Cardiac muscle cell (in vitro differentiated cells and primary cell): Measurements from ENCODE around the gene NHERF2. TPM values are rescaled to one million over a fixed set of nuclear protein-coding genes. Genes with fewer than 3 reads are reported as not detected.
A peak's percentile ranks its signal among the peaks of the same experiment; 100 is the strongest.

Experiments used
- DNase-seq, 2 donors: peaks; one replicate each; pipeline versions ENCODE4 v3.0.0 to v3.0.0-alpha.2; 2010 to 2017; ENCODE audit warnings: low read depth in 1 of 2, low spot score in 1 of 2
- H3K27ac ChIP-seq: fragments of 200-600 bp; sonication (generic); 2 replicates; pipeline ENCODE4 v1.5.1; 2016
- H3K27me3 ChIP-seq: fragments of 200-600 bp; sonication (generic); 2 replicates; pipeline ENCODE4 v1.6.0; 2016; ENCODE audit warnings: control low read depth
- H3K36me3 ChIP-seq: fragments of 200-600 bp; sonication (generic); 2 replicates; pipeline ENCODE4 v1.5.1; 2016; ENCODE audit warnings: control low read depth
- H3K4me1 ChIP-seq: fragments of 200-600 bp; sonication (generic); 2 replicates; pipeline ENCODE4 v1.8.1; 2017; ENCODE audit warnings: low read depth, mild to moderate bottlenecking, mixed run types
- H3K4me3 ChIP-seq: fragments of 200-600 bp; sonication (generic); 2 replicates; pipeline ENCODE4 v1.5.1; 2016; ENCODE audit warnings: mild to moderate bottlenecking
- H3K9me3 ChIP-seq: fragments of 200-600 bp; sonication (generic); 2 replicates; pipeline ENCODE4 v1.5.1; 2017; ENCODE audit warnings: low read depth, mild to moderate bottlenecking, control low read depth
- polyA plus RNA-seq: library from polyadenylated mRNA; unstranded; fragments of >200 nt; fragmentation: Nextera tagmentation; extraction: Ambion mirVana; gene quantifications from 2 replicates; pipeline ENCODE4 v1.2.1, GENCODE V29; 2016
- total RNA-seq: library from RNA; depleted of rRNA; stranded (reverse); fragments of >200 nt; gene quantifications from 2 replicates; pipeline ENCODE4 v1.2.3, GENCODE V29; 2016
- TF ChIP-seq, protein P1 (sequence below): IDR thresholded peaks from 2 replicates; pipeline ENCODE4 v1.5.1; 2012; ENCODE audit warnings: low read depth, mild to moderate bottlenecking, low read length

NHERF2 gene
- total and polyA plus RNA-seq, 2 experiments from 2014 or later: 34.7 to 37.4 TPM

DNA sequence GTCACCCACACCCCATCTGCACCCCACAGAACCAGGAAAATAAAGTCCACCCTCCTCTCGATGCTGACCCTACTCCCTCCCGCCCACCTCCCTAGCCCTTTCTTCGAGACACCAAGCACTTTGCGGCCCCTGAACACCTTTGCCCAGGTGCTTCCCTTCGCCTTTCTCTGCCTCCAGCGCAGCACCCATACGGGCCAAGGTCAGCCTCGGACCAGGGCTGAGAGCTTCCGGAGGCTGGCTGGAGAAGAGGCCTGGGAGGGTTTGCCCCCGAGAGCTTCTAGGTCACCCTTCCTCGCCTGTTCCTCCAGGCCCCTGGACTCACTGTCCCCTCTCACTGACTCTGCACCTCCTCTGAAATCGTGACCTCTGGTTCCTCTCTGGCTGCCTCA lies 2.7 kb upstream of the NHERF2 start:
- no peak overlapping the region for H3K4me3 ChIP-seq
- H3K27me3 ChIP-seq: peaks cover 32% of the 10 kb centered on the region
- peaks cover 7% of the 10 kb centered on the region for H3K4me1 ChIP-seq

DNA sequence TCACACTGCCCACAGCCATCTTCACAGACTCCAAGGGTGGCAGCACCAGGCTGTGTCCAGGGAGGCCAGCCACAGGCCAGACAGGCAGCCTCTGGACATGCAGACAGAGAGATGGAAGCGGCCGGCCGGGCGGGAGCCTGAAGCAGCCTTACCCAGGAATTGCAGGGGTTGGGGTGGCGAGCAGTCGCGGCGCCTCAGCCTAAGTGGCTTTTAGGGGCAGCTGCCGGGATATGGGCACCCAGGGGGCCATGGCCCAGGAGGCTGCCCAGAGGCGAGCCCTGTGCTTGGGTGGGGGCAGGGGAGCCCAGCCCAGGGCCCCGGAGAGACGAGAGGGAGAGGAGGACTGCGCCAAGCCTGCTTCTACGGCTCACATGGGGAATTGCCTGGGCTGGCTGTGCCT lies 1.5 kb upstream of the NHERF2 start:
- Histone ChIP-seq H3K27ac (no peak overlapping the region), H3K36me3 (no peaks in the 10 kb centered on the region), H3K9me3 (no peaks in the 10 kb centered on the region), H3K4me1 (peaks cover 5% of the 10 kb centered on the region), H3K27me3 (peaks cover 19% of the 10 kb centered on the region), H3K4me3 (no peak overlapping the region)
- TF ChIP-seq, protein P1, sequence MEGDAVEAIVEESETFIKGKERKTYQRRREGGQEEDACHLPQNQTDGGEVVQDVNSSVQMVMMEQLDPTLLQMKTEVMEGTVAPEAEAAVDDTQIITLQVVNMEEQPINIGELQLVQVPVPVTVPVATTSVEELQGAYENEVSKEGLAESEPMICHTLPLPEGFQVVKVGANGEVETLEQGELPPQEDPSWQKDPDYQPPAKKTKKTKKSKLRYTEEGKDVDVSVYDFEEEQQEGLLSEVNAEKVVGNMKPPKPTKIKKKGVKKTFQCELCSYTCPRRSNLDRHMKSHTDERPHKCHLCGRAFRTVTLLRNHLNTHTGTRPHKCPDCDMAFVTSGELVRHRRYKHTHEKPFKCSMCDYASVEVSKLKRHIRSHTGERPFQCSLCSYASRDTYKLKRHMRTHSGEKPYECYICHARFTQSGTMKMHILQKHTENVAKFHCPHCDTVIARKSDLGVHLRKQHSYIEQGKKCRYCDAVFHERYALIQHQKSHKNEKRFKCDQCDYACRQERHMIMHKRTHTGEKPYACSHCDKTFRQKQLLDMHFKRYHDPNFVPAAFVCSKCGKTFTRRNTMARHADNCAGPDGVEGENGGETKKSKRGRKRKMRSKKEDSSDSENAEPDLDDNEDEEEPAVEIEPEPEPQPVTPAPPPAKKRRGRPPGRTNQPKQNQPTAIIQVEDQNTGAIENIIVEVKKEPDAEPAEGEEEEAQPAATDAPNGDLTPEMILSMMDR: no peak
- DNase-seq: no peak

More for the DNA sequence above, 2.7 kb upstream of the NHERF2 start:
- no peak for DNase-seq
- Histone ChIP-seq H3K9me3 (no peaks in the 10 kb centered on the region), H3K36me3 (no peaks in the 10 kb centered on the region), H3K27ac (no peak overlapping the region)
- TF ChIP-seq, protein P1: no peak

DNA sequence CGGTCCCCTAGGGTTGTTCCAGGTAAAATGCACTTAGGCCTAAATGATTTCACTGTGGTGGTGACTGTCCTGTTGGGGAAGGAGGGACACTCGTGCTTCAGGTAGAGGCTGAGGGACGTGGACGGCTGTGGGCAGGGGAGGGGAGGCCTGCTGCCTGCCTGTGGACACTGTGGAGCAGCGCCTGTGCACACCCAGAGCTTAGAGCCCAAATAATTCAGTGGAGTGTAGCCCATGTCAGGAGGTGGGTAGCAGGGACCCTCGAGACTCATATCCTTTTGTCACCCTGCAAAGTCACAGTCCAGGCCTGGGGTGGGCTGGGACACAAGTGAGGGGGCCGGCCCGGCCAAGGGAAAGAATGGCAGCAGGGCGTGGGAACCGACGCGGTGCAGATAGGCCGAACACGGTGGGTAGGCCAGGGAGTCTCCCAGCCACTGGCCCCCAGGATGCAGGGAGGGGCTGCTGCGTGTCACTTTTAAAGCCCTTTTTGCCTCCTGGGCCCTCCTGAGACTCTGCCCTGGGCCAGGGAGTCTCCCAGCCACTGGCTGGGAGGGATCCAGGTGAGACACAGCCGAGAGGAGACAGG lies 733 bp upstream of the NHERF2 start:
- no peaks in the 10 kb centered on the region for H3K4me1 ChIP-seq
- H3K27me3 ChIP-seq: peaks cover 12% of the 10 kb centered on the region
- H3K4me3 ChIP-seq: no peak overlapping the region
- no peaks in the 10 kb centered on the region for H3K36me3 ChIP-seq
- no peak overlapping the region for H3K27ac ChIP-seq
- TF ChIP-seq, protein P1: no peak
- no peaks in the 10 kb centered on the region for H3K9me3 ChIP-seq
- no peak for DNase-seq

DNA sequence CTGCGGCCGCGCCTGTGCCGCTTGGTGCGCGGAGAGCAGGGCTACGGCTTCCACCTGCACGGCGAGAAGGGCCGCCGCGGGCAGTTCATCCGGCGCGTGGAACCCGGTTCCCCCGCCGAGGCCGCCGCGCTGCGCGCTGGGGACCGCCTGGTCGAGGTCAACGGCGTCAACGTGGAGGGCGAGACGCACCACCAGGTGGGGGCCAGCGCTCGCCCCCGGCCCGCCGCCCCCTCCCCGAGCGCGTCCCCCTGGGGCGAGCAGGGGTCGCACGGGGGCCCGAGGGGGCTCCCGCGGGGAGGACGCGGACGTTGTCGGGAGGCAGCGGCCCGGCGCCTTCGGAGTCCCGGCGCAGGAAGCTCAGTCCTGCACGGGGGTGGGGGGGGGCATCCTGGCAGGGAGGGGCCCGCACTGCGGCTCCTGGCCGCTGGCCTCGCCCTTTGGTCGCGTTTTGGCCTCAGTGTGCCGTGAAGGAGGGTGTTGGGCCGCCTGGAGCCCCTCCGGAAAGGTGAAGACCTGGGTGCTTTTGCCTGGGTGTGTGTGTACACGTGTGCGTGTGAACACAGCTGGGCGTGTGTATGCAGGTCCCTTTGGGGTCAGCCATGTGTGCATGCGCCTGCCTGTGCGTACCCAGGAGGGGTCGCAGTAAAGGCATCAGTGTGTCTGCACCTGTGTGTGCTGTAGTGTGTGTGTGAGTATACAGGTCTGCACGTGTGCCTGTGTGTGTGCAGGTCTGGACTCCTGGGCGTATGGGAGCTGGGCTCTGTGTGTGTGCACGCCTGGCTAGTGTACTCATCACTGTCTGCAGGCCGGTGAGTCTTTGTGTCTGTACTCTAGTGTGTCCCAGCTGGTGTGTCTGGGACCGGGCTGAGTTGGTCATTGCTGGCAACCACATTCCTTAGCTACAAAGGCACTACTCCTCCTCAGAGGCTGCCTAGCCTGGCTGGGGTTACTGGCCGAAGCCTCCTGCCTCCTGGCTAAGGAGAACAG lies 615 bp downstream of the NHERF2 start:
- H3K9me3 ChIP-seq: no peaks in the 10 kb centered on the region
- no peaks in the 10 kb centered on the region for H3K4me1 ChIP-seq
- no peak overlapping the region for H3K27ac ChIP-seq
- H3K27me3 ChIP-seq: peaks cover 4% of the 10 kb centered on the region
- TF ChIP-seq, protein P1: no peak
- H3K36me3 ChIP-seq: no peaks in the 10 kb centered on the region
- DNase-seq: peak in 1 of 2 donors; percentile 30
- peak overlapping the region; percentile 45 for H3K4me3 ChIP-seq

DNA sequence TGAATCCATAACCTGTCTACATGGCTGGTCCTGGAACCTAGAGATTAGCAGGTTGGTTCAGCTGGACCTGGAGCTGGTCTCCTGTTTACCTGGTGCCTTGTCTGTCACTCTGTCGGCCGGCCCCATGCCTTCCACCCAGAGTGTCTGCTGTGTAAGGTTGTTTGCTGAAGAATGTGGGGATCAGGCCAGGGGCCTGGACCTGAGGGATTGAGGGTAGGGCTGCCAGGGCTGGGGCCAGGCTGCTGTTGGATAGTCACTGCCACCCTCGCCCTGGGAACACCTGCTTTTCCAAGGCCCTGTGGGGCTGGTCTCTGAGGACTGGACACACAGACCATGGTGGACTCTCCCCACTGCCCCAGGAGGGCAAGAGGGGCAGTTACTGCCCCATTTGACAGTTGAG lies 1.4 kb downstream of the NHERF2 start:
- TF ChIP-seq, protein P1: no peak
- peaks cover 4% of the 10 kb centered on the region for H3K27me3 ChIP-seq
- no peaks in the 10 kb centered on the region for H3K9me3 ChIP-seq
- no peaks in the 10 kb centered on the region for H3K36me3 ChIP-seq
- H3K4me3 ChIP-seq: no peak overlapping the region
- no peak overlapping the region for H3K27ac ChIP-seq
- DNase-seq: no peak
- H3K4me1 ChIP-seq: no peaks in the 10 kb centered on the region
